ENCODE data around the gene COQ10B.
A peak's percentile ranks its signal among the peaks of the same experiment; 100 is the strongest.

GRCh38 chr2:197434541-197435513, 18.5 kb upstream of the COQ10B start, which contains the start of gene SF3B1:
- TF ChIP-seq CTCF (IDR thresholded peaks at IDR 0.05) = no peak
- peak in 1 of 4 donors; percentile 63 for TF ChIP-seq EP300 (IDR thresholded peaks at IDR 0.05)
